Activated CD4-positive, CD25-positive, alpha-beta regulatory T cell treated with anti-CD3 and anti-CD28 coated beads, Interleukin-2, amount 50 U/mL, for 16 hours (primary cell): Measurements from ENCODE around the gene ENDOV.

ENCODE experiments used
- DNase-seq: peaks from one replicate; pipeline ENCODE4 v3.0.0-alpha.2; 2020; ENCODE audit warnings: low read depth, low spot score

The ENDOV gene

GRCh38 chr17:80449930-80450576, 35.1 kb downstream of the ENDOV start:
- no peak for DNase-seq

DNA sequence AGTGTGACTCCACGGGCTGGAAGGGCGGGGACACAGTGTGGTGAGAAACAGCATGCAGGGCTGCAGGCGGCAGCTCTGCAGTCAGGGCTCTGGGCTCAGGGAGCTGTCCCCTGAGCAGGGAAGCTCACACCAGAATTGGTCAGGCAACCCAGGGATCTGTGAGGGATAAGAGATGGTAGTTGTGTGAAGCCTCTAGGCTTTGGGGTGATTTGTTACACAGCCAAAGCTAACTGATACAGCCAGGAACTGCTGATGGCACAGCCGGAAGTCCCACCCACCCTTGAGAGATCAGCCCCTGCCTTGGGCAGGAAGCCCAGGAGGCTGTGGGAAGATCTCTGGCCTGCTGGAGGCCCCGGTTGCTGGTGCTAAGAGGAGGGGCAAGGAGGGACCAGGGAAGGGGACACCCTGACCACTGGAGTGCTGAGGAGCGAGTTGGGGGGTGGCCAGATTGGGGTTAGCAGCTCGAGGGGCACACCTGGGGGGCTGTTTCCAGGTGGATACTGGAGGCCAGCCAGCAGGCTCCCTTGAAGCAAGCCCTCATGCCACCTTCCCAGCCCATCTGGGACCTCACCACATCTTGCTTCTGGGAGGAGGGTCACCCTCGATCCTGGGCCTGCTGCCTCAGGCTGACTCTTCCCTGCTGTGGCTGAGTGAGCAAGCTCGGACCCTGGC, 36.3 kb downstream of the ENDOV start:
- DNase-seq = no peak

GRCh38 chr17:80452173-80452915, 37.4 kb downstream of the ENDOV start:
- DNase-seq = no peak

- DNase-seq = no peak
These were observed 38.4 kb downstream of the ENDOV start for GRCh38 chr17:80453126-80453997.

DNA sequence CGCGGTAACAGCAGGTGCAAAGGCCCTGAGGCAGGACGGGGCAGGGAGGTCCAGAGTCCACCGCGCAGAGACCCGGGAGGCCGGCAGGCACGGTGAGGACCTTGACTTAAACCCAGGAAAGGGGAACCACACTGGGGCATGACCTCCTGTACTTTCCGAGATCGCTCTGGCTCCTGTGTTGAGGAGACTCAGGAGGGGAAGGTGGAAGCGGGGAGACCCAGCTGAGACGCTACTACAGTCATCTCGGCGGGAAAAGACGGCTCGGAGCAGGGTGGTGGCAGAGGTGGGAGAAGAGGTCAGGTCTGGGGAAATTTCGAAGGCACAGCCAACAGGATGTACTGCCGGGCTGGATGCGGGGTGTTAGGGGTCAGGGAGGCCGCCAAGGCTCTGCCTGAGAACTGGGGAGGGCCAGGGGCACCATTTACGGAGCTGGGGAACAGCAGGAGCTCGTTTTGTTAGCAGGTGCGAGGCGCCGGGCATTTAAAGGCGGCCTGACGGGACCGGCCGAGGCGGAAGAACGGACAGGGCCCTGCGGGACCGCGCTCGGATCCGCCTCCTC, 39.1 kb downstream of the ENDOV start:
- DNase-seq = no peak

DNA sequence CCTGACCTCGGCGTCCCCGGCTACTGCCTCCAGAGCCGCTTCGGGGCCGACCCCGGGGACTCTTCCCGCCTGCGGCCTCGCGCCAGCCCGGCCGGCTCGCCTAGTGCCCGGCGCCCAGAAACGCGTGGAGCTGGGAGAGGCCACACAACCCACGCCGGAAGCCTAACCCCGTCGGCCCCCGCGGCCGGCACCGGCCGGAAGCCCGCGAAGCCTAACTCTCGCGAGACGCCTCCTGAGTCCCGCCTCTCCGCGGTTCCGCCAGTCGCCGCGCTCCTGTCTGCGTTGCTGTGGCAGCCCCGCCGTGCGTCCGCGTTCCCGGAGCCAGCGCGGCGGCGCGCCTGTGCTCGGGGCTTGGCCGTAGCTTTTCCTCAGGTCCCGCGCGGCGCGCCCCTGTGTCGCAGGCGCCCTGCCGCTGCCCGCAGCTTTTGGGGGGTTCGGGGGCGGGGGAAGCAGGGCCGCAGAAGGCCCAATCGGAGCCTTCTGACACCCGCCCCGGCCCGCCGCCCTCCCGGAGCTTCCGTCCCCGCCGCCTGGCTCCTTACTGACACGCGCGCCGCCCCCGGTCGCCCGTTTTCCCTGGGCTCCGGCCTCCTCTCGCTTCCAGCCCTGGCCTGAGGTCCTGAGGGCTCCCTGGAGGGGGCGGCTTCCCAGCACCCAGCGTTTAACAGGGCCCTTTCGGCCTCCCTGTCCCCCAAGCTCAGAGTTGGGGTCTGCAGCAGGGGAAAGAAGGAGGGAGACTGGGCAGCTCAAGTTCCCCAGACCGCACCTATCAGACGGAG, 39.8 kb downstream of the ENDOV start:
- DNase-seq = peak; percentile 88

- DNase-seq = no peak
These were observed 40.4 kb downstream of the ENDOV start for GRCh38 chr17:80455336-80455710.

DNA sequence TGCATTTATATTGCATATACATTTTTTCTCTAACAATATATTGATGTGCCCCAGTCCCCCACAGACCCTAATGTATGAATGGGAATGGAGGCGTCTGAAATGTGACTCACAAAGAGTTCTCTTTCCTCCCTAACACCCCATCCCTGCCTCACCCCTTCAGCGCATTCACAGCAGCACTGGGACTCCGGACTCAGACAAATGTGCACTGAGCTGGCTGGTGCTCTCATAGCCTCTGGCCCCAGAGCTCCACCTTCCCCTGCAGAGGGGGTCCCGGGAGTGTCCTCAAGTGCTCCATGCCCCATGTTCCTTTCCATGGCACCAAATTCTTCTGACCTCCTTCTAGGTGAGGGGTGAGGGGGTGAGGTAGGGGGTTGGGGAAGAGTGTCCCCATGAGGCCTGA, 40.8 kb downstream of the ENDOV start:
- no peak for DNase-seq

DNA sequence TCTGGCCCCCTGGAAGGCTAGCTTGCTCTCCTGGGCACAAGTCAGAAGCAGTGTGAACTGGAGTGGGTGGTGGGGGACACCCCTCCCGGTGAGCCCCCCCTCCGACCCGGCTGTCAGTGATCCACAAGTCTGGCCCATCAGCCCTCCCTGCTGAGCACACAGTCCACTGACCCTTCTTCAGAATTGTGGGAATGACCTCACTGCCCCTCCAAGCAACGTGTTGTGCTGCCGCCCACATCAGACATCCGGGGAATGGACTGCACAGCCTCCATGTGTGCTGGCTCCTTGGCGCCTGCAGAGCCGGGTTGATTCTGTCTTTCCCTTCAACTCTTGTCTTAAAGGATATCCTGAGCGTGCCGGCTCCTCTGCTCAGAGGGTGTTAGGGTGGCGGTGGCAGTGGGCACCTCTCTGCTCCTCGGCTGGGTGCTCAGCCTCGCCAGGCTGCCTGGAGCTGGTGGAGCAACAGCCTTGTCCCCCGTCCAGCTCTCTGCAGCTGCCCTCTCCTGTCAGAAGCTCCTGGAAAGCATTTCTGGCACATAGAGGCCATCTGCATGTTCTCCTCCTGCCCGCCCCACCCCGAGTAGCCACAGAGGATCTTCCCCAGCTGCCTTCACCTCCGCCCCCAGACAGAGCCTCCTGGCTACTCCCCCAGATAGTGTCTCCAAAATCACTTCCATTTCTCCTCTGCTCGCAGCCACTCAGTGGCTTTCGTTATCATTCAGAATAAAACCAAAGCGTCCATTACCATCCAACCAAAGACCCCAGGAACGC, 41.7 kb downstream of the ENDOV start:
- no peak for DNase-seq

GRCh38 chr17:80457236-80457856, 42.4 kb downstream of the ENDOV start:
- no peak for DNase-seq

GRCh38 chr17:80458016-80458415, 43.0 kb downstream of the ENDOV start:
- no peak for DNase-seq

- DNase-seq = no peak
These were observed 44.3 kb downstream of the ENDOV start for GRCh38 chr17:80459234-80459633.

- no peak for DNase-seq
These were observed 45.5 kb downstream of the ENDOV start for GRCh38 chr17:80460429-80460834.

DNA sequence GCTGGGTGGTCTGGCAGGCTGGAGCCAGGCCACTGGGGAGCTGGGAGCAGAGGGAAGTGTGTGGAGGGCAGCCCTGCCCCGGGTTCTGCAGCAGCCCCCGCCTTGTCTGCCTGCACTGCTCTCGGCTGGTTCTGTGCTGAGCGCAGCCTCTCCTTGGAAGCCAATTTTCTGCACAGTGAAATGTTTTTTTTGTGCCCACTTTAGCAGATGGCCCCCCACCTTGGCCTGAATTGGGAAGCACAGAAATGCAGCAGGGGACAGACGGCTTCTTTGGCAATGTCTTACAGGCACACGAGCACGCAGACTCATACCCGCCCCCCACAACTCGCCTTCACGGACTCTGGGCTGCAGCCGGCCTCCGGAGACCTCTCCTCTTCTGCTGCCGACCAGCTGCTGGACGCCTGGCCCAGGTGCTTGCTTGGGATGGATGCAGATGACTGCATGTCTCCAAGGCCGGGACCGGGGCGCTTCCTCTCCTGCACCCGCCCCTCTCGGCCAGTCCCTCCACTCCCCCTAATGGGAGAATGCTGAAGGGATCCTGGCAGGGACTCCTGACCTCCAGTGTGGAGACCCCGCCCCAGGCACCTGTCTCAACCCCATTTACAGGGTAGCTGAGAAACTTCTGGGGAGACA, 46.7 kb downstream of the ENDOV start:
- no peak for DNase-seq

DNA sequence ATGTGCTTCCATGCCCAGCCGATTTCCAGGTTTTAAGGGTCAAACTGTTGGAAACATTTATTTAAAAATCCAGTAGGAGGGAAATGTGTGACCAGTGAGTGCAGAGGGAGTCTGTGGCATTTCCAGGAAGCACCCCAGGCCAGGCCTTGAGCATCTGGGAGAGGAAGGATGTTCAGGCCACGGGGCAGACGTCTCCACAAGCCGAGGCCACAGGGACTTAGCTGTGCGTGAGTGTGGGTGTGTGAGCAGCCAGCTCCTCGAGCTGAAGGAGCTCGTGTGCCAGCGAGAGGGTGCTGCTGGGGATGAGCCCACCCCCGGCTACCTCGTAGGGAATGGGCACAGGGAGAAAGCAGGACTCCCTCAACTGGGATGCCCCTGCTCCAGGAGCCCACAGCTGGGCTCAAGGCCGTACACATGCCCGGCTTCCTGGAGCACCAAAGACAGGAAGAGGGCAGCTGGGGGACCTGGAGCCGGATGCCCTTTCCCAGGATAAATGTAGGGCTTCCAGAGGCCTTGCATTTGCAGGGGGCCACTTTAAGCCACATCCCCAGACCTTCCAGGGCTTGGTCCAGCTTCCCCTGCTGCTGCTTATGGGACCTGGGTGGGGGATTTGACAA, 48.9 kb downstream of the ENDOV start:
- DNase-seq = no peak

DNA sequence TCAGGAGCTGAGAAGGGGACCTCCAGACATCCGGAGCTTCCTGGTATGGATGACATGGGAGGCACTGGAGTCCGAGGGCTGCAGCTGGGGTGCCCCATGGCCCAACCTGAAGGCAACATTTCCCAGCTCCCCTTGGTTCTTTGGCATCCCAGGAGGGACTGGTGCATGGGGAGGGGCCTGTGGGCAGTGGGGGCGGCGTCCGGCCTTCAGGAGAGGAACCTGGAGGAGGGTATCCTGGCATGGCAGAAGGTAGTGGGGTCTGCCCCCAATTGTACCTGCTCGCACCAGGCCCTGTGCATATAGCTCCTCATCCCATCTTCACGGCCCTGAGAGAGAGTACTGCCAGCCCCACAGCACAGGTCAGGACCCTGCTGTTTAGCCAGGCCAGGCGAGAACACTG, 49.5 kb downstream of the ENDOV start:
- DNase-seq = no peak

DNA sequence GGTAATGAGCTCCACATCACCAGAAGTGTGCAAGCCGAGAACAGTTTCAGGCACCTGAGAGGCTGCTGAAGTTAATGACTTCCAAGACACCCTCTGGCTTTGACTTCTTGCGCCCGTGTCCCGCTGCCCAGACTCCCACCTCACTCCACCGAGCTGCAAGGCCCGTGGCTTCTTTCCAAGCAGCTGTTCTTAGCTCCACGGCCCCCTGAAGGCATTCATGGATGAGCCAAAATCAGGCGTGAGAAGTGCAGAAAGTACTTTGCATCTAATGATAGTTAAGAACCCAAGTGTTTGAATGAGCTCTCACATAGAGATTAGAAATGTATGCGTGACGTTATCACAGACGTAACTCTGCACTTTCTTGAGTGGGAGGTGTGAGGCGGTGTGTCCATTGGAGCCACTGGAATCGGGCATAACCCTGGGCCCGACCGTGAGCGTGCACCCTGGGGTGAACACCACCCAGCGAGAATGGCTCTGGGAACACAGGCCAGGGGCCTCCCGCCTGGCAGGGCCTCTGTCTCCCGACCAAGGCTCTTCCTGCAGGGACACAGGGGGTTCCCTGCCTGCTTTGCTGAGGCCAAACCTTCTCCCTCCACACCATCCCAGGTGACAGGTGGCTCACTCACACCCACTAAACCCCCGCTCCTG, 50.5 kb downstream of the ENDOV start:
- no peak for DNase-seq

- no peak for DNase-seq
These were observed 51.3 kb downstream of the ENDOV start for GRCh38 chr17:80466188-80466705.
